ENCODE data around the gene PPM1L. TPM values are rescaled to one million over a fixed set of nuclear protein-coding genes. Genes with fewer than 3 reads are reported as not detected.

Gene PPM1L
- total RNA-seq, 2 donors from 2014 or later = 15.0 to 15.6 TPM

DNA sequence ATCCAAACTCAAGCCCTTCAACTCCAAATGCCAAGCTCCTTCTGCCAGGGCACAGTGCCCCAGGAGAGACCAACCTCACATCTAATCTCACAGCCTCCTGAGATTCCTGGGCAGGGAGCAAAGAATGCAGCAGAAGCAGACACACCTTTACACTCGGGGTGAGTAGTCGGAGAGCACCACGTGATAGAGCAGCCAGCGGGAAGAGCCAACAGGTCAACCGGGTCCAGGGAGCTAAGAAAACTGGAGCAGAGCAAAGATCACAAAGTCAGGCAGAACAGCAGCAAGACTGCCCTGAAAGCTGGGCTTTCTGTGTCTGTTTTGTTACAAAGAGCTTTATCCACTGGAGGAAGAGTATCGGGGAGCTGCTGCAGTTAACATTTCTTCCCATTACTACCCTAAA, 345.0 kb downstream of the PPM1L start:
- Histone ChIP-seq H3K4me1 (no peaks in the 10 kb centered on the region), H3K36me3 (no peaks in the 10 kb centered on the region), H3K27me3 (no peaks in the 10 kb centered on the region), H3K4me3 (no peak overlapping the region), H3K9me3 (no peaks in the 10 kb centered on the region), H3K27ac (no peak overlapping the region), H3K9ac (ENCODE audit: low read depth in 2 of 2, low read length in 2 of 2) (no peak overlapping the region)
- TF ChIP-seq, protein P1, sequence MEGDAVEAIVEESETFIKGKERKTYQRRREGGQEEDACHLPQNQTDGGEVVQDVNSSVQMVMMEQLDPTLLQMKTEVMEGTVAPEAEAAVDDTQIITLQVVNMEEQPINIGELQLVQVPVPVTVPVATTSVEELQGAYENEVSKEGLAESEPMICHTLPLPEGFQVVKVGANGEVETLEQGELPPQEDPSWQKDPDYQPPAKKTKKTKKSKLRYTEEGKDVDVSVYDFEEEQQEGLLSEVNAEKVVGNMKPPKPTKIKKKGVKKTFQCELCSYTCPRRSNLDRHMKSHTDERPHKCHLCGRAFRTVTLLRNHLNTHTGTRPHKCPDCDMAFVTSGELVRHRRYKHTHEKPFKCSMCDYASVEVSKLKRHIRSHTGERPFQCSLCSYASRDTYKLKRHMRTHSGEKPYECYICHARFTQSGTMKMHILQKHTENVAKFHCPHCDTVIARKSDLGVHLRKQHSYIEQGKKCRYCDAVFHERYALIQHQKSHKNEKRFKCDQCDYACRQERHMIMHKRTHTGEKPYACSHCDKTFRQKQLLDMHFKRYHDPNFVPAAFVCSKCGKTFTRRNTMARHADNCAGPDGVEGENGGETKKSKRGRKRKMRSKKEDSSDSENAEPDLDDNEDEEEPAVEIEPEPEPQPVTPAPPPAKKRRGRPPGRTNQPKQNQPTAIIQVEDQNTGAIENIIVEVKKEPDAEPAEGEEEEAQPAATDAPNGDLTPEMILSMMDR (IDR thresholded peaks at IDR 0.05) = no peak
- peak; percentile 28 for DNase-seq
- intact Hi-C loops (cut with DNase I) = no loop called here

DNA sequence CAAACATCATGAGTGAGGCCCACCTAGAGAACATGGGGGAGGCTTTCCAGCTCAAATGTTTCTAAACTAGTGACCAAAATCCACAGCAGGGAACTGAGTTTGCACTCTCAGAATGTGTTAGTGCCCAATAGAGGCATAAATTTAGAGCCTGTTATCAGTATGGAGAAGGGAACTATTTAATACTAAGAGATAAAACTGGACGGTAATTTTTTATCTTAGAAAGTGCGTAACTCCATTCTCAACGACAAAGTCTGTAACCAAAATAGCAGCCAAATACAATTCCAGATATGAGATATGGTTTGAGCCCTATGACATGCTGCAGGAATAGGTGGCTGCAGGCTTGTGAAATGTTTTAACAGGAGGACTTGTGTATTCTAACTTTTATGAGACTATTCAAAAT, 345.6 kb downstream of the PPM1L start:
- no peak overlapping the region for H3K27ac ChIP-seq
- H3K9me3 ChIP-seq = no peaks in the 10 kb centered on the region
- TF ChIP-seq, protein P1 (IDR thresholded peaks at IDR 0.05) = no peak
- no peak overlapping the region for H3K4me3 ChIP-seq
- H3K9ac ChIP-seq (ENCODE audit: low read depth in 2 of 2, low read length in 2 of 2) = no peak overlapping the region
- no peak for DNase-seq
- no peaks in the 10 kb centered on the region for H3K4me1 ChIP-seq
- no peaks in the 10 kb centered on the region for H3K27me3 ChIP-seq
- no peaks in the 10 kb centered on the region for H3K36me3 ChIP-seq
- intact Hi-C loops (cut with DNase I) = no loop called here

DNA sequence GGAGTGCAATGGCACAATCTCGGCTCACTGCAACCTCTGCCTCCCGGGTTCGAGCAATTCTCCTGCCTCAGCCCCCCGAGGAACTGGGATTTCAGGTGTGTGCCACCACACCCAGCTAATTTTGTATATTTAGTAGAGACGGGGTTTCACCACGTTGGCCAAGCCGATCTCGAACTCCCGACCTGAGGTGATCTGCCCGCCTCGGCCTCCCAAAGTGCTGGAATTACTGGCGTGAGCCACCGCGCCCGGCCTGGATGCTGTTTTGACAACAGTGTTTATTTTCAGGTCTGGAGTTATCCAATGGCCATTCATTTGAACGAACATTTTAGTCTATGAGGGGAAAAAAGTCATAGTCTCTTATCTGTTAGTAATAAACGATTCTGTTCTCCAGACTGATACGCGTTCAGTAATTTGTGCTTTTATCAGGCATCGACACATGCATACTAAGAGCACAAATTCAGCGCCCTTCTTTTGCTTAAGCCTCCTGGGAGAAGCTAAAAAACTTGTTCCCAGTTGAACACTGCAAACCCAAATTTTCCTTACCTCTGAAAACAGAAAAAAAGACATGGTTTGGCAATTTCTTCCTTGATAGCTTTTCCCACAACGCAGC, 347.9 kb downstream of the PPM1L start:
- Histone ChIP-seq H3K27ac (no peak overlapping the region), H3K4me1 (no peaks in the 10 kb centered on the region), H3K27me3 (no peaks in the 10 kb centered on the region), H3K36me3 (no peaks in the 10 kb centered on the region), H3K4me3 (peak overlapping the region; percentile 66), H3K9ac (ENCODE audit: low read depth in 2 of 2, low read length in 2 of 2) (no peak overlapping the region), H3K9me3 (no peaks in the 10 kb centered on the region)
- DNase-seq = no peak
- intact Hi-C loops (cut with DNase I) = no loop called here
- TF ChIP-seq, protein P1 (IDR thresholded peaks at IDR 0.05) = no peak

DNA sequence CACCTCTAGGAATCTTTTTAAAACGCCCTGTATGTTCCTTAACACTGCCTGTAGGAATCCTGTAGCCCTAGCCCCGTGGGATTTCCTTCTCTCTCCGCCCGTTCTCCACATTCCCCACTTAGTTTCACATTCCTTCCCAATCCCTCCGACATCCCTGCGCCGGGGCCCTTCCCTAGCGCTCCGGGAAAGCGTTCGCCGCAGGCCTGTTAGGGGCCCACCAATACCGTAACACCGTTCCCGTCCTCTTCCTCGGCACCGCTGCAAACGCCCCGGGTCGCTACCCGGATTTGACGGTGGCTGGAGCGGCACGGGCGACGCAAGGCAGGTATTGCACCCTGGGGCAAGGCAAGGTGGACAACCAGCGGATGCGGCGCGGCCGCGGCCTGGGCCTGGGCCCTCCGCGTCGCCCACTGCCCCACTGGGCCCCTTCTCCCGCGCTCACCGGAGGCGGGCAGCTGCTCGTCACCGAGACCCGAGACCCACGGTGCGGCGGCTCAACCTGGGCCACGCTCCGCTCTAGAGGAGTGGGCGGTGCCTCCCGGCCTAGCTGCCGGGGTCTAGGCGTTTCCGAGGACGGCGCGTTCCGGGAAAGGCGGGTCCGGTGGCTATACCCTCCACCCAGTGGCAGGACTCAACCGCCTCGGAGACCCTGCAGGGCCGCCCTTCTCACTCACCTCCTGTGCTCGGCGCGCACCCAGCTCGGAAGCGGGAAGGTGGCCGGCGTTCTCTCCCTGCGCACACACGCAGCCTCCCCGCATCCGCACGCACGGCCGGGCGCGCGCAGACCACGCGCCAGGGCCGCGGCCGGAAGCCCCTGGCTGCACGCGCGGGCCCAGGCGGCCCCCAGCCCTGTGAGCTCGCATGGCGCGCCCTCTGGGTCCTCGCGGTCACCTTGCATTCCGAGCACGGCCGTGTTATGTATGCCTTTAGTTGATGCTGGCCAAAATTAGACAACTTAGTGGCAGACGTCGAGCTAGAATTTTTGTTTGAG, 348.8 kb downstream of the PPM1L start, which contains the start of gene B3GALNT1:
B3GALNT1 (minus strand) TSS at position 789 of the 991 bp plus-strand sequence. CDS start 18,595 bp downstream, outside the sequence.
- no peaks in the 10 kb centered on the region for H3K36me3 ChIP-seq
- no peaks in the 10 kb centered on the region for H3K4me1 ChIP-seq
- peak; percentile 24 for DNase-seq
- no peak within 1 kb of the TSS for H3K27ac ChIP-seq
- no peaks in the 10 kb centered on the region for H3K27me3 ChIP-seq
- intact Hi-C loops (cut with DNase I) = no loop called here
- TF ChIP-seq, protein P1 (IDR thresholded peaks at IDR 0.05) = no peak
- H3K9me3 ChIP-seq = no peaks in the 10 kb centered on the region
- H3K9ac ChIP-seq (ENCODE audit: low read depth in 2 of 2, low read length in 2 of 2) = peak within 1 kb of the TSS; percentile 52 to 68
- peak within 1 kb of the TSS; percentile 66 for H3K4me3 ChIP-seq

DNA sequence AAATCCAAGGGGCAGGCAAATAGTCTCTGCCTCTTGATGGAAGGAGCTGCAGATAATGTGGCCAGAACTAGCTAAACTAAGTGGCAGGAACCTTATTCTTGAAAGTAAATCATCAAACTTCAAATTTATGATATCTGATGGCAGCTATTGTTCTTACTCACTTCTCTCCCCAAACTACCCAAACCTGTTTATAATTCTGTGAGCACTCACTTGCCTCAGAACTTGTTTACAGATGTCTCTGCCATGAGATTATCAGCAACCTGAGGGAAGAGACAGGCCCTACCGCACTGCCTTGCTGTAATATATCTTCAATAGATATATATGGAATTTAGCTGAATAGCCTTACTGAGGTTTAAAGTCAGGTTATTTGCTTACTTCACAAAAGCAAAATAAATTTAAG, 351.3 kb downstream of the PPM1L start:
- TF ChIP-seq, protein P1 (IDR thresholded peaks at IDR 0.05) = no peak
- Histone ChIP-seq H3K9me3 (no peaks in the 10 kb centered on the region), H3K9ac (ENCODE audit: low read depth in 2 of 2, low read length in 2 of 2) (no peak overlapping the region), H3K27me3 (no peaks in the 10 kb centered on the region), H3K36me3 (no peaks in the 10 kb centered on the region), H3K27ac (no peak overlapping the region), H3K4me1 (no peaks in the 10 kb centered on the region), H3K4me3 (no peak overlapping the region)
- no peak for DNase-seq
- intact Hi-C loops (cut with DNase I) = no loop called here

Measured in colonic mucosa (tissue), 4 donors.